ENCODE results near the gene ZDHHC9.

DNA sequence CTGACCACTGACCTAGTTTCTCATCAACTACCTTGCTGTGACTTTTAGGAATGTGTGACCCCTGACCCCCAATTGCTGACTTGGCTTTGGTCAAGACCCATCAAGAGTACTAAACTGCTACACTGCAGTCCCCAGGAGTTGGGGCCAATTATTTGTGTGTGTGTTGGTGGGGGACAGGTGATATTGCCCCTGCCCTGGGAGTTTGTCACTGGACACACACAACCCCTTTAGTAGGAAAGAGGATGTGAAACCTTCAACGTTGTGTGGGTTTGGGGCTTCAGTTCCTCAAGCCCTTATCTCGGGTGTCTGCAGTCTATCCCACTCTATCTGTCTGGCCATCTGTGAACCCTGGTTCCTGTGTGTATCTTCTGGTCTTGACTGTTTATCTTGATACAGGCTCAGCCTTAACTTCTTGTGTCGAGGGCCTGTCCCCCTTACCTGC lies 57.5 kb downstream of the ZDHHC9 start:
- TF ChIP-seq POLR2AphosphoS5 (IDR thresholded peaks at IDR 0.05; ENCODE audit: borderline replicate concordance, low read depth, low read length) (no peak), EZH2 (IDR thresholded peaks at IDR 0.05) (no peak)
